Stimulated activated CD4-positive, alpha-beta T cell treated with anti-CD3 and anti-CD28 coated beads, Interleukin-1b, Interleukin-23, amount 100 ng/mL, for 1 hour (primary cell): ENCODE measurements around the gene TOMM40.
"Not testable (repeated sequence)": the region's sequence is repeated elsewhere in the genome, so short reads cannot be mapped to it uniquely, and the experiment has no call there.

Experiments used
- DNase-seq, 2 donors: peaks; one replicate each; pipeline ENCODE4 v3.0.0-alpha.2; 2020; ENCODE audit warnings: low read depth in 2 of 2

Gene TOMM40

DNA sequence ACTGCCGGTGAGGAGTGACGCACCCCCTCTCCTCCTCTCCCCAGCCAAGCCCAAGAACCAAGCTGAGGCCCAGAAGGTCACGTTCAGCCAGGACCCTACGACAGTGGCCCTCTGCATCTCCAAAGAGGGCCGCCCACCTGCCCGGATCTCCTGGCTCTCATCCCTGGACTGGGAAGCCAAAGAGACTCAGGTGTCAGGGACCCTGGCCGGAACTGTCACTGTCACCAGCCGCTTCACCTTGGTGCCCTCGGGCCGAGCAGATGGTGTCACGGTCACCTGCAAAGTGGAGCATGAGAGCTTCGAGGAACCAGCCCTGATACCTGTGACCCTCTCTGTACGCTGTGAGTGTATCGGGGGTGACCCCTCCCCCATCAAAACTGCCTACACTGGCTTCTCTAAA is 19.2 kb upstream of the TOMM40 start:
- DNase-seq = no peak

DNA sequence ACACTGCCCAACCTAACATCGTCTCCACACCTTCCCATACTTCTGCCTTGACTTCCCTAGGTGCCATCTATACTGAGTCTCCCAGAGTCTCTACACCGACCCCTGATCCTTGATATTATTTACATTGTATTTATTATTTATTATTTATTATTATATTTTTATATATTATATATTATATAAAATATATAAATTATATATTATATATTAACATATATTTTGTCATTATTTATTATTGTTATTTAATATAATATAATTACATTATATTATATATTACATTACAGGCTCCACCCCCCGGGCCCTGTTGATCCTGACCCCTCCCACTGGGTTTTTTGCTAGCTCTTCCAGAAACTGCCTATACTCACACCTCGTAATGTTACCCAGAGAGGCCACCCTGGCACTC is 18.4 kb upstream of the TOMM40 start:
- no peak for DNase-seq

DNA sequence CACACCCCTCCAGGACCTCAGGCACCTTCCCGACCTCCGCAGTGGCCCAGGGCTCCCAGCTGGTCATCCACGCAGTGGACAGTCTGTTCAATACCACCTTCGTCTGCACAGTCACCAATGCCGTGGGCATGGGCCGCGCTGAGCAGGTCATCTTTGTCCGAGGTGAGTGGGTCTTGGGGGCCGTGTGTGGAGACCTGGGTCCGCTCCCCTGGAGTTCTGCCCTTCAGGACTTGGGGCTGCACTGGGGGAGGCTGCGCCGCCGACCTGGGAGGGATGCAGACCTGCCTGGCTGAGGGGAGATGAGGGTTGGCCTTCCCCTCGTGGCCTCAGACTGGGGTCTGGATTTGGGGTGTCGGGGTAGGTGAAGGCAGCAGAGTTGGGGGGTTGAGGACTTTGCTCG is 16.7 kb upstream of the TOMM40 start:
- no peak for DNase-seq

- no peak for DNase-seq
These were observed 15.2 kb upstream of the TOMM40 start for GRCh38 chr19:44875666-44876451.

- no peak for DNase-seq
These were observed 14.0 kb upstream of the TOMM40 start for GRCh38 chr19:44876930-44877535.

GRCh38 chr19:44878120-44878865 is 12.8 kb upstream of the TOMM40 start:
- no peak for DNase-seq

DNA sequence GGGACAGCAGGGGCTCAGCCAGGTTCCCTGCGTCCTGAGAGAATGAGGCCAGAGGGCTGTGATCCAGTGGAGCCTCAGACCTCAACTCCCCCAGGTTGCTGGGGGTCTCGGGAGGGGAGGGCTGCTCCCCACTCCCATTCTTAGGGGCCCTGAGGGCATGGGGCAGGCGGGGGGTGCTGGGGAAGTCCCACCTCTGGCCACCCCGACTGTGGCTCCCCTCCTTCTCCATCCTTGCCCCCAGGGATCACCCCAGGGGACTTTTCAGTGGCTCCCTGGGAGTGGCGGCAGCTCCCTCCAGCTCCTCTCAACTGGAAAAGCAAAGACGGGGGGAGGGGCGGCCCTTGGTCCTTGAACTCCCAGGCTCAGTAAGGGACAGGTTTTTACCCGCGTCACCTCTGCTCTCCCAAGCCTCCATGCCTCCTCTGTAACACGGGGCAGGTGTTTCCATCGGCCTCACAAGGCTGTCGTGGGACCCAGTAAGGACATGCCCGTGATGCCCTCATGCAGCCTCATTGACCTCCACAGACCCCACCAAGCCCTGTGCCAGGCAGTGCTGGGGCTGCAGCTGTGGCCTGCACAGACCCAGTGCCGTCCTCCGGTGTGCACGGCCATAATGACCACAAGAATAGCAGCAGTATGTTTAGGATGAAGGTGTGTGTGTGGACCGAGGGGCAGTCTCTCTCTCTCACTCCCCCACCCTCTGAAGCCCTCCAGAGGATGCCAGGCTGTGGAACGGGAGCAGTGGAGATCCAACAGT is 11.6 kb upstream of the TOMM40 start:
- DNase-seq = no peak

- DNase-seq = no peak
These were observed 9.0 kb upstream of the TOMM40 start for GRCh38 chr19:44882063-44882462.

DNA sequence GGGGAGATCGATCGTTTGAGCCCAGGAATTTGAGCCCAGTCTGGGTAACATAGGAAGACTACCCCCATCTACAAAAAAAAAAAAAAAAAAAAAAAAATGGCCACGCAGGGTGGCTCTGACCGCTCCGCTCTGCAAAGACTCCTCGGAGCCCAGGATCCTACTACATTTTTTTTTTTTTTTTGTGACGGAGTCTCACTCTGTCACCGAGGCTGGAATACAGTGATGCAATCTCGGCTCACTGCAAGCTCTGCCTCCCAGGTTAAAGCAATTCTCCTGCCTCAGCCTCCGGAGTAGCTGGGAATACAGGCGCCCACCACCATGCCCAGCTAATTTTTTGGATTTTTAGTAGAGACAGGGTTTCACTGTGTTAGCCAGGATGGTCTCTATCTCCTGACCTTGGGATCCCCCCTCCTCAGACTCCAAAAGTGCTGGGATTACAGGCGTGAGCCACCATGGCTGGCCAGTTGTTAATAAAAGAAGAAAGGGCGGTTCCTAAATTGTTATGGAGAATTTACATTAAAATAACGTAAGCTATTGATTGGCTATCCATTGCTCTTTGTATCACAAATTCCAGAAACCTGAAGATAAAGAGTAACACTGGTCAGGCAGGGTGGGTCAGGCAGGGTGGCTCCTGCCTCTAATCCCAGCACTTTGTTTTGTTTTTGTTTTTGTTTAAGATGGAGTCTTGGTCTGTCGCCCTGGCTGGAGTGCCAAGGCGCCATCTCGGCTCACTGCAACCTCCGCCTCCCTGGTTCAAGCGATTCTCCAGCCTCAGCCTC is 8.2 kb upstream of the TOMM40 start:
- not testable (repeated sequence) for DNase-seq

GRCh38 chr19:44883922-44884321 is 7.1 kb upstream of the TOMM40 start:
- DNase-seq = no peak

GRCh38 chr19:44884566-44884965 is 6.5 kb upstream of the TOMM40 start:
- DNase-seq = no peak

GRCh38 chr19:44886141-44886540 is 4.9 kb upstream of the TOMM40 start:
- DNase-seq = no peak

DNA sequence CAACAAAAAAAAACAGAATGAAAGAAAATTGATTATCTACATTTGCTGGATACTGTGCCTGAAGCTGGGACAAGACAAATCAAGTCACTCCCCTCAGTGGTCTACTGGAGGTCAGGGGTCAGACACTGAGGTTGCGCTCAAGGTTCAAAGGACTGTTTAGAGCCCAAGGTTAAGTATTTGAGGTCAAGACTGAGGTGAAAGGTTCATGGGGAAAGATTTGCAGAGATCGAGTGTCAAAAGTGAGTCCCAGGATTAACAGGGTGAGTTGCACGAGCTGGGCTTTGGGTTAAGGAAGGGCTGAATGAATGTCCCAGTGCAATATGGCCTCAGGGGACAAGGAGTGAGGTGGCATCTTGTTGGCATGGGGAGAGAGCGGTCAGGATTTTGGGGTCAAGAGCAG is 3.4 kb upstream of the TOMM40 start:
- DNase-seq = no peak

- not testable (repeated sequence) for DNase-seq
These were observed 2.7 kb upstream of the TOMM40 start for GRCh38 chr19:44888335-44888734.

DNA sequence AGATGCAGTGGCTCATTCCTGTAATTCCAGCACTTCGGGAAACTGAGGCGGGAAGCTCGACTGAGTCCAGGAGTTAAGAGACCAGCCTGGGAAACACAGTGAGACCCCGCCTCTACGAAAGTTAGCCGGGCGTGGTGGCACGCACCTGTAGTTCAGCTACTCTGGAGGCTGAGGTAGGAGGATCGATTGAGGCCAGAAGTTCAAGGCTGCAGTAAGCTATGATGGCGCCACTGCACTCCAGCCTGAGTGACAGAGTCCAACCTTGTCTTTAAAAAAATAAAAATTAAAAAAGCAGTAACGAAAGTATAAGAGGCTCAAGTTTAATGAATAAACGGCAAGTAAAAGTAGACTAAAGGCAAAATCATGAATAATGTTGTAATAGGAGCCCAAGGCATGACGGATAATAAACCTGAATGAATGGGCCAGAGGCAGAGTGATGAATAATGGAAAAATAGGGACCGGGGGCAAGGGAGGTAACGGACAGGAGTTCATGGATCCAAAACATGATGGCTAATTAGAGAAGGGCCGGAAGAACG is 1.2 kb upstream of the TOMM40 start:
- DNase-seq = no peak

DNA sequence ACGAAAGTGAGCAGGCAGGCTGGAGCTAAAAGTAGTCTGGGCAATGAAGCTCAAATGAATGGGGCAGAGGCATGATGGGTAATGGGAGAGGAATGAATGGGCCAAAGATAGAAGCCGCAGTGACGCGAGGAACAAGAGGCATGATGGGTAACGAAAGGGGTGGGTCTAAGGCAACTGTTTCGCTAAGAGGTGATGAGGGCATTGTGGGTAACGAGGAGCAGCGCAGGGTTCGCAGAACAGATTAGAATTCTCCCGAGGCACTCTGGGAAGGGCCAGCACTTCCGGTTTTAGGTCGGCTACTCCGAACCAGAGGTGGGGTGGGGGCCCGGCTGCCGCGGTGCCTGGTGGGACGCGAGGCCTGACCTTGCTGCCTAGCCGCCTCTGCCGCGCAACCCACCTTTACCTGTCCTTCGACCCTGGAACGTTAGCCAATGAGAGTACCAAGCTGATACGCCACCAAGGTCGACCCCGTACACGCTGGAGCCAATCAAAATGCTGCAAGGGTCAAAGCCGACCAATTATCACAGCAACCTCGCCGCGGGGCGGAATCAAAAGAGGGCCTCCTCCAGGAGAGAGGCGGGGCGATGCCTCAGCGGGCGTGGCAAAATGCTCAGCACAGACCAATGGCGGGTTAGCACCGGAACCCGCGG is 563 bp upstream of the TOMM40 start:
- peak in 1 of 2 donors; percentile 99 for DNase-seq

DNA sequence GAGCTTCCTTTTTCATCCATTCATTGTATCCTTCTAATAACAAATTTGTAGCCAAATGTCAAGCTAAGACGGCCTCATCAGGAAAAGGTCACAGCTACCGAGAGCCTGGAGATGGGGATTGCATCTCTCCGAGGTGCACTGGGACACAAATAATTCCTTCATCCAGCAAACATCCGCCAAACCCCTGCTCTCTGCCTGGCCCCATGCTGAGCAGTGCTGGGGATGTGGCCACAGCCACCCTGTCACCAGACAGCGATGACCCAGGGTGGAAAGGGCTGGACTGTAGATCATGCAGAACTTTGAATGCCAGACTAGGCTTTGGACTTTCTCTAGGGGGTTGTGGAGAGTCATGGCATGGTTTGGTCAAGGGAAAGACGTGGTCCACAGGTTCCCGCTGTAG is 1.9 kb downstream of the TOMM40 start:
- DNase-seq = no peak

DNA sequence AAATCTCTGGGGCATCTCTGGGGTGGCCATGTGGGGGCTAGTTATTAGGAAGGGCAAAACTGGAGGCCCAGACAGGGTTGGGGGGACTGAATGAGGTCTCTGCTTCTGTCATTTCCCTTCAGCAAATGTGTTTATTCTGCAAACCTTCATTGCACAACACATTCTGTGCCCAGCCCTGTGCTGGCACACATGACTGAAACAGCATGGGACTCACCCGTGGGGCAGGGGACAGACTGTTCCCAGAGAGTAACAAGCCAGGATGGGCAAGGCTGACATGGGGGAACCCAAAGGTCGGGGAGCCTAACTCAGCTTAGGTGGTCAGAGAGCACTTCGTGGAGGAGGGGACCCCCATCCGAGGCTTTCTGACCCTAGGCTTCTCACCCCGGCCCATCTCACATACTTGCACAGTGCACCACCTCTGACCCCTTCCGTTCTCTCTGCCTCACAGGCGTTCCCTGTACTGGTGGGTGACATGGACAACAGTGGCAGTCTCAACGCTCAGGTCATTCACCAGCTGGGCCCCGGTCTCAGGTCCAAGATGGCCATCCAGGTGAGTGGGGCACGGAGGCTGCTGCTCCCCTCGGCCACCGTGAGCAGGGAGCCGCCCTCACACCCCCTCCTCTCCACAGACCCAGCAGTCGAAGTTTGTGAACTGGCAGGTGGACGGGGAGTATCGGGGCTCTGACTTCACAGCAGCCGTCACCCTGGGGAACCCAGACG is 2.4 kb downstream of the TOMM40 start:
- no peak for DNase-seq

DNA sequence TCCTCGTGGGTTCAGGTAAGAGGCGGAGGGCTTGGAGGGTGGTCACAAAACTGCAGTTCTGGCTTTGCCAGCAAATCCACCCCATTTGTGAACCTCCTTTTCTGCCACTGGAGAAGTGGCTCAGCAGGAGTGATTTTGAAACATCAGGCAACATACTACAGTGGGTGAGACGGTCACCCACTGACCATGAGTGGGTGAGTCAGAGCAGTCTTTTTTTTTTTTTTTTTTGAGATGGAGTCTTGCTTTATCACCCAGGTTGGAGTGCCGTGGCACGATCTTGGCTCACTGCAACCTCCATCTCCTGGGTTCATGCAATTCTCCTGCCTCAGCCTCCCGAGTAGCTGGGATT is 3.0 kb downstream of the TOMM40 start:
- DNase-seq = no peak

DNA sequence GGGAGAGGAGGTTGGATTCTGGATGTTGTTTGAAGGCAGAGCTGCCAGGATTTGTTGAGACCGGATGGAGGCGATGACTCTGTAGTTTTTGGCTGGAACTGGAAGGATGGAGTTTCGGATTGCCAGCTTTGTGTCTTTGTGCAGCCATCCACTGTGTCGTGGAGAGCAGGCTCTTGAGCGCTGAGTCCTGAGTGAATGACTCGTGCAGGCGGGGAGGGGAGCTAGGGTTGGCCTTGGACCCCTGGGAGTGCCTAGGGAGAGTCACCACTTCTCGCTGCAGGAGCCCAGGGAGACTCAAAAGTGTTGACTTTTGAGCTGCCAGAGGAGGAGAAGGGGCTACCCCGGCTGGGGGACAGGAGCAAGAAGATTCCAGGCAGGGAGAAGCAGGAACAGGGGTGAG is 3.9 kb downstream of the TOMM40 start:
- DNase-seq = no peak
